Fibroblast of the aortic adventitia (primary cell): ENCODE data around the gene PABPC5. TPM values are rescaled to one million over a fixed set of nuclear protein-coding genes. Genes with fewer than 3 reads are reported as not detected.

Source experiments
- DNase-seq: peaks from one replicate; pipeline ENCODE4 v3.0.0-alpha.2; 2010; ENCODE audit warnings: low read depth
- H3K4me3 ChIP-seq: 2 replicates; pipeline ENCODE4 v1.5.1; 2011; ENCODE audit warnings: low read depth, mild to moderate bottlenecking, control low read depth, low read length, moderate library complexity
- CTCF ChIP-seq: IDR thresholded peaks from 2 replicates; pipeline ENCODE4 v1.5.1; 2011; ENCODE audit warnings: mild to moderate bottlenecking, low read length, control low read depth, inconsistent platforms; ENCODE audit not compliant: insufficient read depth
- small RNA-seq: library from RNA; depleted of rRNA; stranded (forward); fragments of <200 nt; gene quantifications from one replicate; pipeline ENCODE3, GENCODE V24; 2012
- total RNA-seq: library from RNA; depleted of rRNA; stranded (reverse); fragments of >200 nt; gene quantifications from 2 replicates; pipeline ENCODE4 v1.2.3, GENCODE V29; 2012; ENCODE audit warnings: low replicate concordance

The PABPC5 gene
- total RNA-seq = 1.8 and 8.1 TPM in 2 replicates

GRCh38 chrX:91434351-91435168 is at the start of gene PABPC5:
Gene PABPC5, plus strand, starts transcription at chrX:91434839. Its CDS starts 739 bp downstream, at chrX:91435578.
- peak within 1 kb of the TSS; percentile 57 for H3K4me3 ChIP-seq
- peak; percentile 67 for DNase-seq
- TF ChIP-seq CTCF = no peak

GRCh38 chrX:91389026-91389425 is 45.6 kb upstream of the PABPC5 start:
- TF ChIP-seq CTCF = no peak
- no peak overlapping the region for H3K4me3 ChIP-seq
- DNase-seq = no peak

GRCh38 chrX:91414713-91415112 is 19.9 kb upstream of the PABPC5 start:
- peak; percentile 28 for TF ChIP-seq CTCF
- H3K4me3 ChIP-seq = no peak overlapping the region
- no peak for DNase-seq

- DNase-seq = no peak
- H3K4me3 ChIP-seq = peak overlapping the region; percentile 57
- TF ChIP-seq CTCF = no peak
Measured at GRCh38 chrX:91435395-91435794, 756 bp downstream of the PABPC5 start.

Small RNA genes lying within 50 kb of the gene (small RNA-seq; reads per million reads assigned to genes)
- gene AL662874.1 = not detected
